ENCODE results near the gene DVL3. TPM values are rescaled to one million over a fixed set of nuclear protein-coding genes. Genes with fewer than 3 reads are reported as not detected.
A peak's percentile ranks its signal among the peaks of the same experiment; 100 is the strongest.

Gene DVL3
- total RNA-seq, 2 donors from 2014 or later = 40.0 to 53.4 TPM

DNA sequence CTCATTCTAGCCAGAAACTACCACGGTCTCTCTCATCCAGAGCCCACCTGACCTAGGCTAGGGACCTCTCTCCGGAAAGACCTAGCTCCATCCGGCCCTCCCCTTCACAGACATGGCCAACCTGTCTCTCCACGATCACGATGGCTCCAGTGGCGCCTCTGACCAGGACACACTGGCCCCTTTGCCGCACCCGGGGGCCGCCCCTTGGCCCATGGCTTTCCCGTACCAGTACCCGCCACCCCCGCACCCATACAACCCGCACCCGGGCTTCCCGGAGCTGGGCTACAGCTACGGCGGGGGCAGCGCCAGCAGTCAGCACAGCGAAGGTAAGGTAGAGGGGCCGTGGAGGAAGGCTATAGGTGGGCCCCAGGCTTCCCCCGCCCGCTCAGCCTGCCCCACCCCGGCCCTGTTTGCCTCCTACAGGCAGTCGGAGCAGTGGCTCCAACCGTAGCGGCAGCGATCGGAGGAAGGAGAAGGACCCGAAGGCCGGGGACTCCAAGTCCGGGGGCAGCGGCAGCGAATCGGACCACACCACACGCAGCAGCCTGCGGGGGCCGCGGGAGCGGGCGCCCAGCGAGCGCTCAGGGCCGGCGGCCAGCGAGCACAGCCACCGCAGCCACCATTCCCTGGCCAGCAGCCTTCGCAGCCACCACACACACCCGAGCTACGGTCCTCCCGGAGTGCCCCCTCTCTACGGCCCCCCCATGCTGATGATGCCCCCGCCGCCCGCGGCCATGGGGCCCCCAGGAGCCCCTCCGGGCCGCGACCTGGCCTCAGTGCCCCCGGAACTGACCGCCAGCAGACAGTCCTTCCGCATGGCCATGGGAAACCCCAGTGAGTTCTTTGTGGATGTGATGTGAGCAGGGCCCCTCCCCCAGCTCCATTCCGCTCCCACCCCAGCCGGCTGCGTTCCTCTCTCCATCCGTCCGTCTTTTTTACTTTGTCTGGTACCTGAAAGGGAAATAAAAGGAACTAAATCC, 15.0 kb downstream of the DVL3 start:
- Histone ChIP-seq H3K27me3 (no peaks in the 10 kb centered on the region), H3K27ac (no peak overlapping the region), H3K4me3 (no peak overlapping the region), H3K9me3 (no peaks in the 10 kb centered on the region), H3K36me3 (replicated peaks in 1 of 2; ENCODE audit: insufficient read depth in 1 of 2, low read depth in 2 of 2) (peaks cover 10 to 23% of the 10 kb centered on the region in 2 donors), H3K4me1 (peaks cover 6% of the 10 kb centered on the region)
- no peak for ATAC-seq
- intact Hi-C loops (cut with DNase I) = no loop called here
- WGBS, 2 donors = 90 to 93% methylated on average over 40 to 45 of the region's 66 CpGs
- no peak for DNase-seq
- TF ChIP-seq POLR2A (IDR thresholded peaks at IDR 0.05) = no peak
- TF ChIP-seq, protein P1, sequence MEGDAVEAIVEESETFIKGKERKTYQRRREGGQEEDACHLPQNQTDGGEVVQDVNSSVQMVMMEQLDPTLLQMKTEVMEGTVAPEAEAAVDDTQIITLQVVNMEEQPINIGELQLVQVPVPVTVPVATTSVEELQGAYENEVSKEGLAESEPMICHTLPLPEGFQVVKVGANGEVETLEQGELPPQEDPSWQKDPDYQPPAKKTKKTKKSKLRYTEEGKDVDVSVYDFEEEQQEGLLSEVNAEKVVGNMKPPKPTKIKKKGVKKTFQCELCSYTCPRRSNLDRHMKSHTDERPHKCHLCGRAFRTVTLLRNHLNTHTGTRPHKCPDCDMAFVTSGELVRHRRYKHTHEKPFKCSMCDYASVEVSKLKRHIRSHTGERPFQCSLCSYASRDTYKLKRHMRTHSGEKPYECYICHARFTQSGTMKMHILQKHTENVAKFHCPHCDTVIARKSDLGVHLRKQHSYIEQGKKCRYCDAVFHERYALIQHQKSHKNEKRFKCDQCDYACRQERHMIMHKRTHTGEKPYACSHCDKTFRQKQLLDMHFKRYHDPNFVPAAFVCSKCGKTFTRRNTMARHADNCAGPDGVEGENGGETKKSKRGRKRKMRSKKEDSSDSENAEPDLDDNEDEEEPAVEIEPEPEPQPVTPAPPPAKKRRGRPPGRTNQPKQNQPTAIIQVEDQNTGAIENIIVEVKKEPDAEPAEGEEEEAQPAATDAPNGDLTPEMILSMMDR (IDR thresholded peaks at IDR 0.05) = no peak

DNA sequence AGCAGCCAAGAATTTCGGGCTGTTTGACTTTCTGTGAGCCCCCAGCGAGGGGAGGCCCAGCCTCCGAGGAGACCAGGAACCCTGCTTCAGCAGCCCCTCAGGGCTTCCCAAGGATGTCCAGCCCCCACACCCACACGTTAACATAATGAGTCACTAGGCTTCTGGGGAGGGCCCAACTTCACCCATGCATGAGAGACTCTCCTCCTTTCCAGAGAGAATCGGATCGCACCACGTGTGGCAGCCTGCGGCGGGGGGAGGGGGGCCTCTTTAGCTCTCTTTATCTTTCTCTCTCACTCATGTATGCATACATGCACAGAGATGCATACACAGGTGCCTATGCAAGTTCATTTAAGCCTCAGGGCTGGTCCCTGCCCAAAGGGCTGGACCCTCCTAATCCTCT, 16.4 kb downstream of the DVL3 start:
- no peak for ATAC-seq
- Histone ChIP-seq H3K4me3 (no peak overlapping the region), H3K27me3 (no peaks in the 10 kb centered on the region), H3K4me1 (peaks cover 18% of the 10 kb centered on the region), H3K9me3 (no peaks in the 10 kb centered on the region), H3K27ac (no peak overlapping the region), H3K36me3 (replicated peaks in 1 of 2; ENCODE audit: insufficient read depth in 1 of 2, low read depth in 2 of 2) (peaks cover 3 to 9% of the 10 kb centered on the region in 2 donors)
- no peak for DNase-seq
- intact Hi-C loops (cut with DNase I) = no loop called here
- no peak for TF ChIP-seq POLR2A (IDR thresholded peaks at IDR 0.05)
- TF ChIP-seq, protein P1 (IDR thresholded peaks at IDR 0.05) = no peak
- 79 to 88% methylated on average over 9 of the region's 9 CpGs for WGBS, 2 donors

DNA sequence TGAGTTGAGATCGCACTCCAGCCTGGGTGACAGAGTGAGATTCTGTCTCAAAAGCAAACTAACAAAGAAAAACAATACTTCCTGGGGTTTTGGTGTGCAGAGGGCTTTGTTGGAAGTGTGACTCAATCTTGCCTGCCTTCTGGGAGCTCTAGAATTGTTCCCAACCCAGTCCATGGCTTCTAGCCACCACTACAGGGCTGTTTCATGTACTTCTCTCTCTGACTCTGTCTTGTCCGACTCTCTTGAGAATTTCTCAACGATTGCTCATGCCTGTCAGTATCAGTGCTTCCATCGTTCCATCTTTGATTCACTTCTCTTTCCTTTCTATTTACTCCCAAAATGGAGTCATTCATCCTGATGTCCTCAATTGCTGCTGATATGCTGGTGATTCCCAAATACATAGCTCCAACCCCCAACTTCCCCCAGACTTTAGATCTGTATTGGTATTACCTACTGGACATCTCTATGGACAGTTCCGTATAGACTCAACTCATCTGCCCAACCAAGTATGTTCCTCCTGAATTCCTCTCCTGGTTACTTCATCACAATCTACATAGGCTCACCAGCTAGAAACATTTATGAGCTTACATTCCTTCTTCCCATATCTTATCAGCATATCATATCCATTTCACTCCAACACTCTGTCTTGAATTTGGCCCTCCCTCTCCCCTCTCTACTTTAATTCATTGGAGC, 17.6 kb downstream of the DVL3 start:
- H3K9me3 ChIP-seq = no peaks in the 10 kb centered on the region
- TF ChIP-seq, protein P1 (IDR thresholded peaks at IDR 0.05) = no peak
- no peak for TF ChIP-seq POLR2A (IDR thresholded peaks at IDR 0.05)
- H3K4me1 ChIP-seq = peaks cover 30% of the 10 kb centered on the region
- WGBS, 2 donors = 75 to 84% methylated on average over 5 of the region's 5 CpGs
- H3K4me3 ChIP-seq = no peak overlapping the region
- no peaks in the 10 kb centered on the region for H3K27me3 ChIP-seq
- DNase-seq = peak in 1 of 4 donors; percentile 35
- ATAC-seq = no peak
- peaks cover 0 to 2% of the 10 kb centered on the region in 2 donors for H3K36me3 ChIP-seq (replicated peaks in 1 of 2; ENCODE audit: insufficient read depth in 1 of 2, low read depth in 2 of 2)
- intact Hi-C loops (cut with DNase I) = no loop called here
- no peak overlapping the region for H3K27ac ChIP-seq

DNA sequence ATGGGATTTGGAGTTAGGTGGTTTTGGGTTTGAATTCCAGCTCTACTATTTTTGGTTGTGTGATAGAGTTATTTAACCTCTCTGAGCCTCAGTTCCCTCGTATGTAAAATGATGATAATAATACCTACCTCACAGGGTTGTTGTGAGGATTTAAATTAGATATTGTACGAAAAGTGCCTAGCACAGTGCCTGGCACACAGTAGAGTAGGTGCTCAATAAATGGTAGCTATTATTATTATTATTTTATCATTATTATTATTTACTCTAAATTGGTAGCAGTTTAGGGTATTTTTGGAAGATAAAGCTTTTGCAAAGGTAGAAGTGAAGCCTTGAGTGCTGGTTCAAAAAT, 18.2 kb downstream of the DVL3 start:
- ATAC-seq = no peak
- TF ChIP-seq, protein P1 (IDR thresholded peaks at IDR 0.05) = no peak
- no peak for TF ChIP-seq POLR2A (IDR thresholded peaks at IDR 0.05)
- intact Hi-C loops (cut with DNase I) = no loop called here
- no peaks in the 10 kb centered on the region for H3K9me3 ChIP-seq
- peaks cover 34% of the 10 kb centered on the region for H3K4me1 ChIP-seq
- H3K27me3 ChIP-seq = no peaks in the 10 kb centered on the region
- DNase-seq = no peak
- 88 to 89% methylated on average over 2 of the region's 2 CpGs for WGBS, 2 donors
- no peak overlapping the region for H3K4me3 ChIP-seq
- H3K36me3 ChIP-seq (replicated peaks in 1 of 2; ENCODE audit: insufficient read depth in 1 of 2, low read depth in 2 of 2) = no peaks in the 10 kb centered on the region
- H3K27ac ChIP-seq = no peak overlapping the region

Measured in body of pancreas (tissue), 4 donors.